ENCODE results near the gene CYTH3.

Gene CYTH3

GRCh38 chr7:6241607-6241973, 30.8 kb downstream of the CYTH3 start:
- no peak for TF ChIP-seq CTCF (IDR thresholded peaks at IDR 0.05; ENCODE audit: low read depth, low read length, missing control alignments)
- no peak for DNase-seq (ENCODE audit: low read depth)
- H3K4me3 ChIP-seq (ENCODE audit: low read depth, low read length) = no peak overlapping the region

- TF ChIP-seq CTCF (IDR thresholded peaks at IDR 0.05; ENCODE audit: low read depth, low read length, missing control alignments) = no peak
- no peak overlapping the region for H3K4me3 ChIP-seq (ENCODE audit: low read depth, low read length)
- no peak for DNase-seq (ENCODE audit: low read depth)
These were observed 34.0 kb downstream of the CYTH3 start for GRCh38 chr7:6238309-6238925.

GRCh38 chr7:6237730-6238129, 34.7 kb downstream of the CYTH3 start:
- DNase-seq (ENCODE audit: low read depth) = no peak
- H3K4me3 ChIP-seq (ENCODE audit: low read depth, low read length) = no peak overlapping the region
- TF ChIP-seq CTCF (IDR thresholded peaks at IDR 0.05; ENCODE audit: low read depth, low read length, missing control alignments) = no peak

GRCh38 chr7:6237011-6237410, 35.4 kb downstream of the CYTH3 start:
- no peak for TF ChIP-seq CTCF (IDR thresholded peaks at IDR 0.05; ENCODE audit: low read depth, low read length, missing control alignments)
- no peak overlapping the region for H3K4me3 ChIP-seq (ENCODE audit: low read depth, low read length)
- no peak for DNase-seq (ENCODE audit: low read depth)

- TF ChIP-seq CTCF (IDR thresholded peaks at IDR 0.05; ENCODE audit: low read depth, low read length, missing control alignments) = no peak
- no peak overlapping the region for H3K4me3 ChIP-seq (ENCODE audit: low read depth, low read length)
- DNase-seq (ENCODE audit: low read depth) = no peak
These were observed 37.2 kb downstream of the CYTH3 start for GRCh38 chr7:6235029-6235871.

- DNase-seq (ENCODE audit: low read depth) = no peak
- no peak overlapping the region for H3K4me3 ChIP-seq (ENCODE audit: low read depth, low read length)
- no peak for TF ChIP-seq CTCF (IDR thresholded peaks at IDR 0.05; ENCODE audit: low read depth, low read length, missing control alignments)
These were observed 38.0 kb downstream of the CYTH3 start for GRCh38 chr7:6234384-6234783.

All from GM12864 (cell line).